Keratinocyte (primary cell): ENCODE results near the gene SSNA1. TPM values are rescaled to one million over a fixed set of nuclear protein-coding genes. Genes with fewer than 3 reads are reported as not detected.

Experiments used
- DNase-seq: peaks from one replicate; pipeline ENCODE4 v3.0.0-alpha.2; 2011; ENCODE audit warnings: low read depth, missing footprints, low spot score
- FAIRE-seq: peaks from 2 replicates; lab custom pipeline; 2011; peaks lifted over from hg19 to GRCh38; lab: Jason Lieb, UNC
- H2AFZ ChIP-seq: 2 replicates; pipeline ENCODE4 v1.6.0; 2012; ENCODE audit warnings: low read length, control low read depth, inconsistent platforms; ENCODE audit not compliant: control insufficient read depth
- H3K27ac ChIP-seq: 2 replicates; pipeline ENCODE4 v1.5.1; 2011; ENCODE audit warnings: low read length; ENCODE audit not compliant: control insufficient read depth, insufficient read depth
- H3K27me3 ChIP-seq: 3 replicates; pipeline ENCODE4 v1.6.0; 2011; ENCODE audit warnings: low read length; ENCODE audit not compliant: control insufficient read depth, insufficient read depth; ENCODE audit errors: extremely low read depth
- H3K36me3 ChIP-seq, 2 experiments: 2 replicates in 1 of 2; 3 replicates in 1 of 2; pipeline ENCODE4 v1.5.1; 2011; ENCODE audit warnings: low read length in 2 of 2, mild to moderate bottlenecking in 1 of 2; ENCODE audit not compliant: control insufficient read depth in 2 of 2, insufficient read depth in 2 of 2; ENCODE audit errors: extremely low read depth in 1 of 2
- H3K4me1 ChIP-seq: 3 replicates; pipeline ENCODE4 v1.5.1; 2011; ENCODE audit warnings: low read length; ENCODE audit not compliant: control insufficient read depth, insufficient read depth; ENCODE audit errors: extremely low read depth
- H3K4me2 ChIP-seq: 3 replicates; pipeline ENCODE4 v1.6.0; 2011; ENCODE audit warnings: low read depth, low read length; ENCODE audit not compliant: control insufficient read depth, insufficient read depth; ENCODE audit errors: extremely low read depth
- H3K4me3 ChIP-seq, 3 experiments: fragments of 200-600 bp in 1 of 3; sonication (generic) in 1 of 3; 2 replicates in 2 of 3; 3 replicates in 1 of 3; pipeline ENCODE4 v1.5.1; 2011 to 2016; ENCODE audit warnings: low read length in 3 of 3, mild to moderate bottlenecking in 3 of 3, control low read depth in 2 of 3, inconsistent platforms in 1 of 3, low read depth in 1 of 3, mixed read lengths in 1 of 3, mixed run types in 1 of 3, moderate library complexity in 1 of 3; ENCODE audit not compliant: control insufficient read depth in 2 of 3, insufficient read depth in 2 of 3; ENCODE audit errors: extremely low read depth in 1 of 3
- H3K79me2 ChIP-seq: 2 replicates; pipeline ENCODE4 v1.6.0; 2012; ENCODE audit warnings: low read length; ENCODE audit not compliant: control insufficient read depth, insufficient read depth
- H3K9ac ChIP-seq: 3 replicates; pipeline ENCODE4 v1.6.0; 2011; ENCODE audit warnings: low read length; ENCODE audit not compliant: control insufficient read depth, insufficient read depth; ENCODE audit errors: extremely low read depth
- H3K9me1 ChIP-seq: 3 replicates; pipeline ENCODE4 v1.6.0; 2011; ENCODE audit warnings: low read length; ENCODE audit not compliant: control insufficient read depth, insufficient read depth; ENCODE audit errors: extremely low read depth
- H3K9me3 ChIP-seq: 2 replicates; pipeline ENCODE4 v1.5.1; 2012; ENCODE audit warnings: low read depth, low read length; ENCODE audit not compliant: control insufficient read depth
- H4K20me1 ChIP-seq: 3 replicates; pipeline ENCODE4 v1.6.0; 2011; ENCODE audit warnings: low read length; ENCODE audit not compliant: control insufficient read depth, insufficient read depth; ENCODE audit errors: extremely low read depth
- EZH2 ChIP-seq: IDR thresholded peaks from one replicate; pipeline ENCODE4 v1.6.1; 2012; ENCODE audit warnings: inconsistent platforms, mild to moderate bottlenecking, low read length, moderate library complexity
- dilution Hi-C: fragments of 300-500 bp; cut with MboI; formaldehyde crosslinking; loops from one replicate; pipeline ENCODE4 v1.7.0; 2020; ENCODE audit warnings: low sequenced_read_pairs; ENCODE audit not compliant: extremely low pct_ligation_motif_present
- polyA plus RNA-seq, 5 experiments: library from polyadenylated mRNA; depleted of rRNA in 3 of 5; stranded (reverse) in 3 of 5; stranded (forward) in 1 of 5; unstranded in 1 of 5; fragments of >200 nt; gene quantifications; 1 replicate in 1 of 5; 2 replicates in 3 of 5; 3 replicates in 1 of 5; pipeline versions ENCODE4 v1.2.1 to v1.2.3, GENCODE V29; 2011 to 2012; ENCODE audit warnings: missing spikeins in 2 of 5, low read depth in 1 of 5, low replicate concordance in 1 of 5
- TF ChIP-seq, protein P1 (sequence below), 3 experiments: IDR thresholded peaks in 1 of 3; conservative IDR thresholded peaks in 1 of 3; optimal IDR thresholded peaks in 1 of 3; 2 replicates in 2 of 3; 3 replicates in 1 of 3; pipeline versions ENCODE3 to v1.5.1; 2011; ENCODE audit warnings: low read length in 3 of 3, mild to moderate bottlenecking in 3 of 3, moderate library complexity in 2 of 3, control low read depth in 1 of 3, inconsistent platforms in 1 of 3; ENCODE audit not compliant: insufficient read depth in 2 of 3; ENCODE audit errors: extremely low read depth in 1 of 3

The SSNA1 gene
- polyA plus RNA-seq, 1 donor (not counting 4 experiments of a cell fraction or from before 2014, with no cell fraction given): 45.3 TPM

GRCh38 chr9:137226338-137227053 lies 38.0 kb downstream of the SSNA1 start:
- peaks cover 40% of the 10 kb centered on the region for H3K4me1 ChIP-seq
- H3K79me2 ChIP-seq: no peaks in the 10 kb centered on the region
- H3K9ac ChIP-seq: peak overlapping the region; percentile 41
- dilution Hi-C loops: no loop called here
- no peaks in the 10 kb centered on the region for H4K20me1 ChIP-seq
- TF ChIP-seq, protein P1, sequence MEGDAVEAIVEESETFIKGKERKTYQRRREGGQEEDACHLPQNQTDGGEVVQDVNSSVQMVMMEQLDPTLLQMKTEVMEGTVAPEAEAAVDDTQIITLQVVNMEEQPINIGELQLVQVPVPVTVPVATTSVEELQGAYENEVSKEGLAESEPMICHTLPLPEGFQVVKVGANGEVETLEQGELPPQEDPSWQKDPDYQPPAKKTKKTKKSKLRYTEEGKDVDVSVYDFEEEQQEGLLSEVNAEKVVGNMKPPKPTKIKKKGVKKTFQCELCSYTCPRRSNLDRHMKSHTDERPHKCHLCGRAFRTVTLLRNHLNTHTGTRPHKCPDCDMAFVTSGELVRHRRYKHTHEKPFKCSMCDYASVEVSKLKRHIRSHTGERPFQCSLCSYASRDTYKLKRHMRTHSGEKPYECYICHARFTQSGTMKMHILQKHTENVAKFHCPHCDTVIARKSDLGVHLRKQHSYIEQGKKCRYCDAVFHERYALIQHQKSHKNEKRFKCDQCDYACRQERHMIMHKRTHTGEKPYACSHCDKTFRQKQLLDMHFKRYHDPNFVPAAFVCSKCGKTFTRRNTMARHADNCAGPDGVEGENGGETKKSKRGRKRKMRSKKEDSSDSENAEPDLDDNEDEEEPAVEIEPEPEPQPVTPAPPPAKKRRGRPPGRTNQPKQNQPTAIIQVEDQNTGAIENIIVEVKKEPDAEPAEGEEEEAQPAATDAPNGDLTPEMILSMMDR (optimal IDR thresholded peaks at IDR 0.05 in 1 of 3, IDR thresholded peaks at IDR 0.05 in 1 of 3, conservative IDR thresholded peaks at IDR 0.05 in 1 of 3; ENCODE audit: extremely low read depth in 1 of 3, insufficient read depth in 2 of 3, low read length in 3 of 3): no peak
- TF ChIP-seq EZH2: no peak
- FAIRE-seq (peak; percentile 61), DNase-seq (no peak)
- H3K9me1 ChIP-seq: no peaks in the 10 kb centered on the region
- peaks cover 3% of the 10 kb centered on the region for H3K27me3 ChIP-seq
- peak overlapping the region; percentile 69 for H3K4me2 ChIP-seq
- H2AFZ ChIP-seq: peak overlapping the region; percentile 80
- no peaks in the 10 kb centered on the region for H3K9me3 ChIP-seq
- no peaks in the 10 kb centered on the region for H3K36me3 ChIP-seq
- H3K27ac ChIP-seq: peak overlapping the region; percentile 25
- H3K4me3 ChIP-seq: no peak overlapping the region

DNA sequence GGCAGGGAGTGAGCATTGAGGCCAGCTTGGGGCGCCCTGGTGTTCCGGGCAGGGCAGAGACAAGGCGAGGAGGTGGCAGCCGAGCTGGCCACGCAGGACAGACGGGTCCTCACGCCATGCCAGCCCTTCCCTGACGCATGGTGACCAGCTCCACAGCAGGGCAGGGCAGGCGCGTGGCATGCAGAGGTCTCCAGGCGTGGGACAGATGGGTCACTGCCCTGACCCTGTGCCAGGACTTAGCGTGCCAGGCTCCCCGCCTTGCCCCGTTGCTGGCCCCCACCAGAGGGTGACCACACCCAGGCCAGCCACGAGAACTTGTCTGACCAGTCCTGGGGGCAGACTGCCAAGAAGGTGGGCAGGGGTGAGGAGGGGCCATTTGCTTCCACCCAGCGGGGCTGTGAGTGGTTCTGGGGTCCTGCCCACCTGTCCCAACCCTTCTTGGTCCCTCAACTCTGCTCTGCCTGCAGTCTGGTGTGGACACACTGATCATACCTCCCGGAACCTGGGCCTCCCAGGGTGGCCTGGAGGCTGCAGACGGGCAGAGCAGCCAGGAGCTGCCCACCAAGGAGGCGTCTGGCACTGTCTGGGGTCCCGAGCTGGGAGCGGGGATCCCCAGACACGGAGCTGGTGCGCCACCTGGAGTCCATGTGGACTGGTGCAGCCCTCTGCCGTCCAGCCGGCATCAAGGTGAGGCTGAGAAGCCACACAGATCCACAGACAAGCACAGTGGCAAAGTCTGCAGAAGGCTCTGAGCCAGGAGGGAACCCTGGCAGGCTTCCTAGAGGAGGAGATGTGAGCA lies 38.8 kb downstream of the SSNA1 start, which contains the start of gene RNF224:
RNF224 (plus strand) TSS at position 449 of the 799 bp plus-strand sequence. CDS start 834 bp downstream, outside the sequence.
- H3K27ac ChIP-seq: peak within 1 kb of the TSS; percentile 25
- H3K9ac ChIP-seq: peak within 1 kb of the TSS; percentile 41
- H4K20me1 ChIP-seq: no peaks in the 10 kb centered on the region
- DNase-seq (no peak), FAIRE-seq (peak; percentile 66)
- peaks cover 3% of the 10 kb centered on the region for H3K27me3 ChIP-seq
- no peaks in the 10 kb centered on the region for H3K36me3 ChIP-seq
- H2AFZ ChIP-seq: peak within 1 kb of the TSS; percentile 80
- TF ChIP-seq, protein P1 (optimal IDR thresholded peaks at IDR 0.05 in 1 of 3, IDR thresholded peaks at IDR 0.05 in 1 of 3, conservative IDR thresholded peaks at IDR 0.05 in 1 of 3; ENCODE audit: extremely low read depth in 1 of 3, insufficient read depth in 2 of 3, low read length in 3 of 3): peak in 2 of 3 experiments; percentile 91 to 94
- no peak for TF ChIP-seq EZH2
- dilution Hi-C loops: no loop called here
- peak within 1 kb of the TSS; percentile 69 for H3K4me2 ChIP-seq
- no peaks in the 10 kb centered on the region for H3K9me1 ChIP-seq
- peak within 1 kb of the TSS in 1 of 3 experiments; percentile 20 for H3K4me3 ChIP-seq
- no peaks in the 10 kb centered on the region for H3K9me3 ChIP-seq
- H3K4me1 ChIP-seq: peaks cover 40% of the 10 kb centered on the region
- H3K79me2 ChIP-seq: no peaks in the 10 kb centered on the region
